ENCODE measurements around the gene COG3.

The COG3 gene

GRCh38 chr13:45508776-45509175 is 44.0 kb downstream of the COG3 start:
- DNase-seq, result no peak

- DNase-seq, result no peak
Measured at GRCh38 chr13:45510672-45511071, 45.9 kb downstream of the COG3 start.

- DNase-seq, result no peak
Measured at GRCh38 chr13:45511310-45512097, 46.8 kb downstream of the COG3 start.

- no peak for DNase-seq
Measured at GRCh38 chr13:45512098-45512496, 47.4 kb downstream of the COG3 start.

- no peak for DNase-seq
Measured at GRCh38 chr13:45516757-45517156, 52.0 kb downstream of the COG3 start.

- no peak for DNase-seq
Measured at GRCh38 chr13:45518525-45519245, 53.9 kb downstream of the COG3 start.

- no peak for DNase-seq
Measured at GRCh38 chr13:45519493-45519892, 54.8 kb downstream of the COG3 start.

GRCh38 chr13:45521297-45521696 is 56.6 kb downstream of the COG3 start:
- DNase-seq, result no peak

- no peak for DNase-seq
Measured at GRCh38 chr13:45522571-45522970, 57.8 kb downstream of the COG3 start.

- no peak for DNase-seq
Measured at GRCh38 chr13:45527699-45528462, 63.1 kb downstream of the COG3 start.

- DNase-seq, result no peak
Measured at GRCh38 chr13:45529758-45530157, 65.0 kb downstream of the COG3 start.

- no peak for DNase-seq
Measured at GRCh38 chr13:45534604-45535003, 69.9 kb downstream of the COG3 start.

- DNase-seq, result no peak
Measured at GRCh38 chr13:45536224-45536623, 71.5 kb downstream of the COG3 start.

- DNase-seq, result no peak
Measured at GRCh38 chr13:45537516-45537915, 72.8 kb downstream of the COG3 start.

- no peak for DNase-seq
Measured at GRCh38 chr13:45538382-45538781, 73.6 kb downstream of the COG3 start.

GRCh38 chr13:45540195-45540594 is 75.5 kb downstream of the COG3 start:
- DNase-seq, result no peak

- no peak for DNase-seq
Measured at GRCh38 chr13:45540864-45541263, 76.1 kb downstream of the COG3 start.

- DNase-seq, result no peak
Measured at GRCh38 chr13:45541806-45542205, 77.1 kb downstream of the COG3 start.

GRCh38 chr13:45542391-45542790 is 77.7 kb downstream of the COG3 start:
- no peak for DNase-seq

- no peak for DNase-seq
Measured at GRCh38 chr13:45542878-45543277, 78.1 kb downstream of the COG3 start.

- no peak for DNase-seq
Measured at GRCh38 chr13:45544520-45544919, 79.8 kb downstream of the COG3 start.

- DNase-seq, result no peak
Measured at GRCh38 chr13:45545686-45546409, 81.1 kb downstream of the COG3 start.

GRCh38 chr13:45546410-45546765 is 81.6 kb downstream of the COG3 start:
- DNase-seq, result no peak

Measured in activated CD4-positive, alpha-beta T cell treated with anti-CD3 and anti-CD28 coated beads for 1 hour (primary cell).